Measurements from ENCODE around the gene GABRB3. TPM values are rescaled to one million over a fixed set of nuclear protein-coding genes. Genes with fewer than 3 reads are reported as not detected.

Gene GABRB3
- total RNA-seq, 1 donor = 0.81 TPM

- no peak for DNase-seq (ENCODE audit: low read depth)
- no peak overlapping the region for H3K4me3 ChIP-seq (ENCODE audit: low read depth, low read length)
- TF ChIP-seq, protein P1, sequence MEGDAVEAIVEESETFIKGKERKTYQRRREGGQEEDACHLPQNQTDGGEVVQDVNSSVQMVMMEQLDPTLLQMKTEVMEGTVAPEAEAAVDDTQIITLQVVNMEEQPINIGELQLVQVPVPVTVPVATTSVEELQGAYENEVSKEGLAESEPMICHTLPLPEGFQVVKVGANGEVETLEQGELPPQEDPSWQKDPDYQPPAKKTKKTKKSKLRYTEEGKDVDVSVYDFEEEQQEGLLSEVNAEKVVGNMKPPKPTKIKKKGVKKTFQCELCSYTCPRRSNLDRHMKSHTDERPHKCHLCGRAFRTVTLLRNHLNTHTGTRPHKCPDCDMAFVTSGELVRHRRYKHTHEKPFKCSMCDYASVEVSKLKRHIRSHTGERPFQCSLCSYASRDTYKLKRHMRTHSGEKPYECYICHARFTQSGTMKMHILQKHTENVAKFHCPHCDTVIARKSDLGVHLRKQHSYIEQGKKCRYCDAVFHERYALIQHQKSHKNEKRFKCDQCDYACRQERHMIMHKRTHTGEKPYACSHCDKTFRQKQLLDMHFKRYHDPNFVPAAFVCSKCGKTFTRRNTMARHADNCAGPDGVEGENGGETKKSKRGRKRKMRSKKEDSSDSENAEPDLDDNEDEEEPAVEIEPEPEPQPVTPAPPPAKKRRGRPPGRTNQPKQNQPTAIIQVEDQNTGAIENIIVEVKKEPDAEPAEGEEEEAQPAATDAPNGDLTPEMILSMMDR (IDR thresholded peaks at IDR 0.05; ENCODE audit: insufficient read depth, low read length) = no peak
These were observed 247.8 kb downstream of the GABRB3 start for GRCh38 chr15:26525096-26525495.

- TF ChIP-seq, protein P1 (IDR thresholded peaks at IDR 0.05; ENCODE audit: insufficient read depth, low read length) = no peak
- H3K4me3 ChIP-seq (ENCODE audit: low read depth, low read length) = no peak overlapping the region
- no peak for DNase-seq (ENCODE audit: low read depth)
These were observed 251.1 kb downstream of the GABRB3 start for GRCh38 chr15:26521691-26522198.

- no peak for DNase-seq (ENCODE audit: low read depth)
- H3K4me3 ChIP-seq (ENCODE audit: low read depth, low read length) = no peak overlapping the region
- TF ChIP-seq, protein P1 (IDR thresholded peaks at IDR 0.05; ENCODE audit: insufficient read depth, low read length) = no peak
These were observed 251.7 kb downstream of the GABRB3 start for GRCh38 chr15:26521130-26521529.

GRCh38 chr15:26518885-26519284 is 254.0 kb downstream of the GABRB3 start:
- H3K4me3 ChIP-seq (ENCODE audit: low read depth, low read length) = no peak overlapping the region
- no peak for DNase-seq (ENCODE audit: low read depth)
- TF ChIP-seq, protein P1 (IDR thresholded peaks at IDR 0.05; ENCODE audit: insufficient read depth, low read length) = no peak

GRCh38 chr15:26516102-26516980 is 256.5 kb downstream of the GABRB3 start:
- no peak overlapping the region for H3K4me3 ChIP-seq (ENCODE audit: low read depth, low read length)
- DNase-seq (ENCODE audit: low read depth) = no peak
- TF ChIP-seq, protein P1 (IDR thresholded peaks at IDR 0.05; ENCODE audit: insufficient read depth, low read length) = no peak

- TF ChIP-seq, protein P1 (IDR thresholded peaks at IDR 0.05; ENCODE audit: insufficient read depth, low read length) = no peak
- no peak overlapping the region for H3K4me3 ChIP-seq (ENCODE audit: low read depth, low read length)
- DNase-seq (ENCODE audit: low read depth) = no peak
These were observed 268.9 kb downstream of the GABRB3 start for GRCh38 chr15:26504009-26504408.

Other genes with a start within 250 kb of the GABRB3 start
- gene GABRA5, start 94.0 kb upstream of the GABRB3 start, total RNA-seq (ENCODE audit: low replicate concordance) = not detected in 2 replicates
- not detected in 2 replicates for gene GABRG3, start 198.1 kb upstream of the GABRB3 start, total RNA-seq (ENCODE audit: low replicate concordance)